H1 (cell line): Measurements from ENCODE around the gene FAM131A. TPM values are rescaled to one million over a fixed set of nuclear protein-coding genes. Genes with fewer than 3 reads are reported as not detected.

ENCODE experiments used
- CTCF ChIA-PET: fragments of 300-600 bp; sonication (Branson Sonifier 250); formaldehyde crosslinking; loops from one replicate; lab custom pipeline; 2021; ENCODE audit not compliant: partially characterized antibody; lab: Charles Lee
- POLR2A ChIA-PET: fragments of 300-600 bp; sonication (Branson Sonifier 250); formaldehyde crosslinking; loops from one replicate; lab custom pipeline; 2021; ENCODE audit warnings: inconsistent platforms; ENCODE audit not compliant: partially characterized antibody; lab: Charles Lee
- DNase-seq, 2 experiments: peaks; one replicate each; pipeline versions ENCODE4 v3.0.0 to v3.0.0-alpha.2; 2010 to 2022; ENCODE audit warnings: low spot score in 2 of 2, low read depth in 1 of 2, mixed read lengths in 1 of 2
- FAIRE-seq: peaks from 2 replicates; lab custom pipeline; 2011; peaks lifted over from hg19 to GRCh38; lab: Jason Lieb, UNC
- H2AFZ ChIP-seq: 2 replicates; pipeline ENCODE4 v1.8.1; 2012; ENCODE audit warnings: low read length, inconsistent platforms
- H2AK5ac ChIP-seq: 2 replicates; pipeline ENCODE4 v1.6.1; 2013; ENCODE audit warnings: low read depth, low read length
- H2BK120ac ChIP-seq: replicated peaks from 2 replicates; pipeline ENCODE3; 2013; ENCODE audit warnings: low read depth, low read length, inconsistent platforms
- H2BK12ac ChIP-seq: 2 replicates; pipeline ENCODE4 v1.6.1; 2013; ENCODE audit warnings: low read depth, low read length
- H2BK15ac ChIP-seq: 2 replicates; pipeline ENCODE4 v1.6.1; 2013; ENCODE audit warnings: low read length
- H2BK20ac ChIP-seq: 2 replicates; pipeline ENCODE4 v1.6.1; 2013; ENCODE audit warnings: low read length
- H2BK5ac ChIP-seq: 2 replicates; pipeline ENCODE4 v1.6.1; 2013; ENCODE audit warnings: low read depth, low read length
- H3K14ac ChIP-seq: 2 replicates; pipeline ENCODE4 v1.6.1; 2013; ENCODE audit warnings: inconsistent platforms; ENCODE audit not compliant: insufficient read length
- H3K18ac ChIP-seq: 2 replicates; pipeline ENCODE4 v1.6.1; 2013; ENCODE audit warnings: low read length; ENCODE audit errors: extremely low read depth
- H3K23ac ChIP-seq: 2 replicates; pipeline ENCODE4 v1.6.1; 2013; ENCODE audit warnings: inconsistent platforms; ENCODE audit not compliant: insufficient read length
- H3K23me2 ChIP-seq: 2 replicates; pipeline ENCODE4 v1.6.1; 2013; ENCODE audit warnings: low read depth, low read length
- H3K27ac ChIP-seq: 2 replicates; pipeline ENCODE4 v1.6.1; 2011; ENCODE audit warnings: low read depth, low read length, inconsistent platforms
- H3K27me3 ChIP-seq, 4 experiments: replicated peaks in 1 of 4; 1 replicate in 1 of 4; 2 replicates in 3 of 4; pipeline versions ENCODE4 v1.6.1 to v1.8.1; 2011 to 2013; ENCODE audit warnings: low read length in 3 of 4, mild to moderate bottlenecking in 3 of 4, inconsistent platforms in 2 of 4, mixed read lengths in 2 of 4, moderate library complexity in 1 of 4; ENCODE audit not compliant: control insufficient read depth in 3 of 4, insufficient read depth in 3 of 4; ENCODE audit errors: extremely low read depth in 1 of 4
- H3K36me3 ChIP-seq, 4 experiments: 2 replicates each; pipeline versions ENCODE4 v1.6.1 to v1.8.1; 2011 to 2013; ENCODE audit warnings: mild to moderate bottlenecking in 4 of 4, low read length in 3 of 4, moderate library complexity in 2 of 4, control low read depth in 1 of 4, inconsistent platforms in 1 of 4; ENCODE audit not compliant: insufficient read depth in 4 of 4, control insufficient read depth in 2 of 4
- H3K4ac ChIP-seq: replicated peaks from 2 replicates; pipeline ENCODE3; 2013; ENCODE audit warnings: low read length, low read depth, mixed read lengths, inconsistent platforms; ENCODE audit not compliant: insufficient read length
- H3K4me1 ChIP-seq, 4 experiments: replicated peaks in 1 of 4; 1 replicate in 1 of 4; 2 replicates in 3 of 4; pipeline versions ENCODE4 v1.6.1 to v1.8.1; 2011 to 2013; ENCODE audit warnings: low read length in 3 of 4, inconsistent platforms in 2 of 4, mixed read lengths in 1 of 4; ENCODE audit not compliant: insufficient read depth in 4 of 4, control insufficient read depth in 3 of 4
- H3K4me2 ChIP-seq, 2 experiments: 2 replicates each; pipeline versions ENCODE4 v1.6.1 to v1.8.1; 2011 to 2013; ENCODE audit warnings: low read depth in 2 of 2, low read length in 2 of 2, control low read depth in 1 of 2, inconsistent platforms in 1 of 2, mild to moderate bottlenecking in 1 of 2; ENCODE audit not compliant: insufficient read depth in 1 of 2
- H3K4me3 ChIP-seq, 4 experiments: fragments of 200-600, 300-600 bp in 1 of 4; sonication (generic), shearing (Covaris generic), sonication (Bioruptor Twin) in 1 of 4; 2 replicates each; pipeline versions ENCODE4 v1.5.1 to v1.8.1; 2011 to 2016; ENCODE audit warnings: low read length in 4 of 4, low read depth in 3 of 4, control low read depth in 2 of 4, inconsistent platforms in 2 of 4, mild to moderate bottlenecking in 2 of 4, mixed read lengths in 1 of 4, moderate library complexity in 1 of 4; ENCODE audit not compliant: insufficient read depth in 2 of 4; ENCODE audit errors: extremely low read depth in 1 of 4
- H3K56ac ChIP-seq: replicated peaks from 2 replicates; pipeline ENCODE3; 2013; ENCODE audit warnings: low read depth, mild to moderate bottlenecking, mixed read lengths, low read length, inconsistent platforms; ENCODE audit not compliant: insufficient read length
- H3K79me1 ChIP-seq: 2 replicates; pipeline ENCODE4 v1.6.1; 2013; ENCODE audit warnings: low read depth, low read length, control low read depth
- H3K79me2 ChIP-seq, 2 experiments: 2 replicates each; pipeline versions ENCODE4 v1.6.1 to v1.8.1; 2012 to 2013; ENCODE audit warnings: low read length in 2 of 2, mild to moderate bottlenecking in 2 of 2, inconsistent platforms in 1 of 2; ENCODE audit not compliant: insufficient read depth in 2 of 2, control insufficient read depth in 1 of 2
- H3K9ac ChIP-seq, 4 experiments: replicated peaks in 1 of 4; 1 replicate in 1 of 4; 2 replicates in 3 of 4; pipeline versions ENCODE4 v1.6.1 to v1.8.1; 2011 to 2013; ENCODE audit warnings: low read depth in 3 of 4, low read length in 3 of 4, control low read depth in 2 of 4, mild to moderate bottlenecking in 2 of 4, moderate library complexity in 2 of 4, inconsistent platforms in 1 of 4; ENCODE audit errors: extremely low read depth in 1 of 4
- H3K9me3 ChIP-seq, 2 experiments: 2 replicates each; pipeline versions ENCODE4 v1.6.1 to v1.8.1; 2012 to 2013; ENCODE audit warnings: mild to moderate bottlenecking in 2 of 2, moderate library complexity in 2 of 2, control low read depth in 1 of 2, inconsistent platforms in 1 of 2, low read depth in 1 of 2, low read length in 1 of 2, mixed read lengths in 1 of 2; ENCODE audit not compliant: insufficient read depth in 2 of 2
- H4K20me1 ChIP-seq, 2 experiments: replicated peaks in 1 of 2; 2 replicates each; pipeline versions ENCODE3 to v1.8.1; 2011 to 2013; ENCODE audit warnings: inconsistent platforms in 2 of 2, low read length in 2 of 2, mild to moderate bottlenecking in 1 of 2; ENCODE audit not compliant: insufficient read depth in 2 of 2, control insufficient read depth in 1 of 2
- H4K5ac ChIP-seq: 2 replicates; pipeline ENCODE4 v1.6.1; 2013; ENCODE audit warnings: low read length, low read depth, mixed read lengths, inconsistent platforms; ENCODE audit not compliant: insufficient read length
- H4K8ac ChIP-seq: 2 replicates; pipeline ENCODE4 v1.8.0; 2013; ENCODE audit warnings: mild to moderate bottlenecking, moderate library complexity, low read length, inconsistent platforms; ENCODE audit not compliant: insufficient read depth; ENCODE audit errors: extremely low read depth
- H4K91ac ChIP-seq: replicated peaks from 2 replicates; pipeline ENCODE3; 2013; ENCODE audit warnings: low read length, mixed read lengths, inconsistent platforms; ENCODE audit not compliant: insufficient read length
- BACH1 ChIP-seq: IDR thresholded peaks from 2 replicates; pipeline ENCODE4 v1.6.1; 2012; ENCODE audit warnings: low read length, improper control_type of control experiment
- CHD2 ChIP-seq: IDR thresholded peaks from 2 replicates; pipeline ENCODE4 v1.6.1; 2012; ENCODE audit warnings: low read length, improper control_type of control experiment
- EGR1 ChIP-seq: IDR thresholded peaks from 2 replicates; pipeline ENCODE4 v1.6.1; 2011; ENCODE audit warnings: low read depth, low read length, borderline replicate concordance
- JUN ChIP-seq: IDR thresholded peaks from 2 replicates; pipeline ENCODE4 v1.6.1; 2011; ENCODE audit warnings: low read depth, mild to moderate bottlenecking, improper control_type of control experiment, low read length
- KDM1A ChIP-seq: fragments of 200-600, 300-600 bp; sonication (generic); IDR thresholded peaks from 2 replicates; pipeline ENCODE4 v1.7.1; 2016; ENCODE audit warnings: mild to moderate bottlenecking, low read length, borderline replicate concordance
- POU5F1 ChIP-seq: IDR thresholded peaks from 2 replicates; pipeline ENCODE4 v1.6.1; 2011; ENCODE audit warnings: low read depth, mild to moderate bottlenecking, low read length, moderate library complexity
- RAD21 ChIP-seq, 2 experiments: IDR thresholded peaks in 1 of 2; conservative IDR thresholded peaks in 1 of 2; 2 replicates each; pipeline ENCODE4 v1.6.1; 2011; ENCODE audit warnings: low read depth in 2 of 2, low read length in 2 of 2, improper control_type of control experiment in 1 of 2, inconsistent platforms in 1 of 2, mild to moderate bottlenecking in 1 of 2, moderate library complexity in 1 of 2
- RFX5 ChIP-seq: IDR thresholded peaks from 2 replicates; pipeline ENCODE4 v1.6.1; 2011; ENCODE audit warnings: low read depth, low read length, improper control_type of control experiment, borderline replicate concordance
- SP1 ChIP-seq: IDR thresholded peaks from 2 replicates; pipeline ENCODE4 v1.6.1; 2011; ENCODE audit warnings: low read depth, low read length
- SRF ChIP-seq: IDR thresholded peaks from 2 replicates; pipeline ENCODE4 v1.6.1; 2011; ENCODE audit warnings: mild to moderate bottlenecking, low read depth, low read length, moderate library complexity
- TAF1 ChIP-seq: IDR thresholded peaks from 2 replicates; pipeline ENCODE4 v1.6.1; 2011; ENCODE audit warnings: mild to moderate bottlenecking, low read depth, low read length
- TBP ChIP-seq: IDR thresholded peaks from 2 replicates; pipeline ENCODE4 v1.6.1; 2011; ENCODE audit warnings: low read depth, low read length, improper control_type of control experiment
- WGBS, 2 experiments: shearing (Covaris generic) in 1 of 2; methylation state at CpG; one replicate each; pipeline versions ENCODE4 v1.1.6 to v1.1.7; 2013 to 2015; ENCODE audit warnings: low lambda C conversion rate in 2 of 2, mixed read lengths in 2 of 2, inconsistent platforms in 1 of 2, low coverage in 1 of 2, missing lambda C conversion rate in 1 of 2; ENCODE audit not compliant: insufficient replicate concordance in 2 of 2, insufficient coverage in 1 of 2, insufficient read length in 1 of 2; ENCODE audit errors: extremely low coverage in 1 of 2, missing lambda C conversion rate in 1 of 2; 5-methylcytosine and 5-hydroxymethylcytosine counted together
- polyA plus RNA-seq, 7 experiments: library from polyadenylated mRNA; depleted of rRNA in 3 of 7; stranded (reverse) in 5 of 7; unstranded in 2 of 7; fragments of >200 nt in 5 of 7; fragments of 200-250 nt in 2 of 7; gene quantifications; 1 replicate in 5 of 7; 2 replicates in 1 of 7; 4 replicates in 1 of 7; pipeline versions ENCODE4 v1.2.1 to v1.2.3, GENCODE V29; 2011 to 2013; ENCODE audit warnings: missing spikeins in 2 of 7, mixed read lengths in 2 of 7
- total RNA-seq: library from RNA; stranded (reverse); fragmentation: NEBNext Ultra II Directional; extraction: Animal tissue kit (Norgen Biotek cat#: 25700); gene quantifications from 2 replicates; pipeline ENCODE4 v1.2.1, GENCODE V29; 2021
- TF ChIP-seq, protein P1 (sequence below): IDR thresholded peaks from 2 replicates; pipeline ENCODE4 v1.6.1; 2012; ENCODE audit warnings: inconsistent platforms

The FAM131A gene
- total and polyA plus RNA-seq, 2 of the 8 experiments (the other 6 are each of a cell fraction or from before 2014, with no cell fraction given): 16.0 to 21.9 TPM

DNA sequence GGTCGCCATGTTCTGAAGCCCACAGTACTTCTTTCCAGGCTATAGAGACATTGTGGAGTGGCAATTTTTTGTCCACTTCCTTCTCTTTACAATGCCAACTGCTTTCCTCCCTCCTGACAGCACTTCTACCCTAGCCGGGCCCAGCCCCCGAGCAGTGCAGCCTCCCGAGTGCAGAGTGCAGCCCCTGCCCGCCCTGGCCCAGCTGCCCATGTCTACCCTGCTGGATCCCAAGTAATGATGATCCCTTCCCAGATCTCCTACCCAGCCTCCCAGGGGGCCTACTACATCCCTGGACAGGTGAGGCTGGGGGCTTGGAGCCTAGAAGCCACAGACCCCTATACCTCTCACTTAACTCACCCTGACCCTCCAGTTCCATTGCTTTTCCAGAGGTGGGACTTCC is 20.2 kb upstream of the FAM131A start:
- H4K5ac ChIP-seq: no peak overlapping the region
- no peaks in the 10 kb centered on the region; the same call in 1 of the 2 replicates for H3K23me2 ChIP-seq
- no peak overlapping the region for H2BK120ac ChIP-seq
- no peak overlapping the region for H3K27ac ChIP-seq
- H2AFZ ChIP-seq: no peak overlapping the region
- no peak overlapping the region for H2BK12ac ChIP-seq
- H3K18ac ChIP-seq: no peak overlapping the region
- peaks cover 11% of the 10 kb centered on the region for H3K79me1 ChIP-seq
- FAIRE-seq: no peak
- peaks cover 3 to 9% (median 6%) of the 10 kb centered on the region in 4 experiments for H3K4me1 ChIP-seq
- H2BK15ac ChIP-seq: no peak overlapping the region
- TF ChIP-seq JUN (no peak), TBP (no peak), BACH1 (no peak), CHD2 (no peak), SRF (no peak), KDM1A (no peak), RFX5 (no peak), EGR1 (no peak), RAD21 (IDR thresholded peaks at IDR 0.05 in 1 of 2, conservative IDR thresholded peaks at IDR 0.05 in 1 of 2; ENCODE audit: low read depth in 2 of 2, low read length in 2 of 2) (no peak), SP1 (no peak), TAF1 (no peak), POU5F1 (no peak)
- TF ChIP-seq, protein P1, sequence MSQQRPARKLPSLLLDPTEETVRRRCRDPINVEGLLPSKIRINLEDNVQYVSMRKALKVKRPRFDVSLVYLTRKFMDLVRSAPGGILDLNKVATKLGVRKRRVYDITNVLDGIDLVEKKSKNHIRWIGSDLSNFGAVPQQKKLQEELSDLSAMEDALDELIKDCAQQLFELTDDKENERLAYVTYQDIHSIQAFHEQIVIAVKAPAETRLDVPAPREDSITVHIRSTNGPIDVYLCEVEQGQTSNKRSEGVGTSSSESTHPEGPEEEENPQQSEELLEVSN: no peak
- TF ChIP-seq, all 59 proteins: peak for 0
- Histone ChIP-seq H4K91ac (no peak overlapping the region), H3K14ac (no peak overlapping the region), H2AK5ac (no peak overlapping the region), H3K9ac (no peak overlapping the region), H3K4ac (no peak overlapping the region), H2BK5ac (no peak overlapping the region), H4K8ac (peak overlapping the region; percentile 7; the same call in 1 of the 2 replicates), H3K36me3 (peaks cover 25 to 55% (median 39%) of the 10 kb centered on the region in 4 experiments), H2BK20ac (no peak overlapping the region), H3K27me3 (no peaks in the 10 kb centered on the region), H3K23ac (no peak overlapping the region), H3K9me3 (no peaks in the 10 kb centered on the region), H3K79me2 (peaks cover 37 to 62% of the 10 kb centered on the region in 2 experiments), H3K56ac (no peak overlapping the region), H4K20me1 (peaks cover 34 to 40% of the 10 kb centered on the region in 2 experiments), H3K4me3 (no peak overlapping the region; a peak in 1 of 8 replicates), H3K4me2 (peak overlapping the region; percentile 85 to 97; a peak in 2 of 4 replicates)
- CTCF ChIA-PET: interaction anchor here (1.0 to 1.9 kb wide), 3 partner anchors 10 to 28 kb away, joined by 4 to 5 read pairs (median 4); no protein-coding TSS in a partner anchor
- DNase-seq: no peak
- POLR2A ChIA-PET: interaction anchor here (1.1 to 12.3 kb wide), 6 partner anchors 10 to 29 kb away, joined by 3 to 148 read pairs (median 24); partner anchors contain the start of gene FAM131A
- 85% methylated on average over 5 of the region's 5 CpGs; no CpG with 5 or more reads in 1 of the 2 experiments for WGBS, 2 experiments
